Measurements from ENCODE around the gene NPSR1. TPM values are rescaled to one million over a fixed set of nuclear protein-coding genes. Genes with fewer than 3 reads are reported as not detected.

NPSR1 gene
- total and polyA plus RNA-seq, 4 donors = not detected

GRCh38 chr7:34806831-34807230 is 148.8 kb downstream of the NPSR1 start:
- H3K4me3 ChIP-seq (ENCODE audit: low read depth in 1 of 3, low read length in 3 of 3) = no peak overlapping the region
- H3K27ac ChIP-seq (ENCODE audit: low read depth in 1 of 2, low read length in 2 of 2) = no peak overlapping the region
- H3K9ac ChIP-seq (ENCODE audit: low read depth in 1 of 2, low read length in 2 of 2) = no peak overlapping the region
- H3K9me3 ChIP-seq (ENCODE audit: control insufficient read depth in 4 of 4, low read length in 3 of 4) = no peaks in the 10 kb centered on the region
- WGBS = 73% methylated on average over 2 of the region's 2 CpGs
- no peak for DNase-seq (ENCODE audit: low spot score)
- no peaks in the 10 kb centered on the region for H3K4me1 ChIP-seq (ENCODE audit: control insufficient read depth in 4 of 4, insufficient read depth in 4 of 4, low read length in 3 of 4)
- no peak for TF ChIP-seq YY1 (IDR thresholded peaks at IDR 0.05)
- TF ChIP-seq TAF1 (conservative IDR thresholded peaks at IDR 0.05) = no peak
- TF ChIP-seq ATF3 (IDR thresholded peaks at IDR 0.05) = no peak
- TF ChIP-seq RAD21 (IDR thresholded peaks at IDR 0.05) = no peak
- no peak for TF ChIP-seq GABPA (IDR thresholded peaks at IDR 0.05 in 1 of 2, conservative IDR thresholded peaks at IDR 0.05 in 1 of 2)
- TF ChIP-seq, protein P1, sequence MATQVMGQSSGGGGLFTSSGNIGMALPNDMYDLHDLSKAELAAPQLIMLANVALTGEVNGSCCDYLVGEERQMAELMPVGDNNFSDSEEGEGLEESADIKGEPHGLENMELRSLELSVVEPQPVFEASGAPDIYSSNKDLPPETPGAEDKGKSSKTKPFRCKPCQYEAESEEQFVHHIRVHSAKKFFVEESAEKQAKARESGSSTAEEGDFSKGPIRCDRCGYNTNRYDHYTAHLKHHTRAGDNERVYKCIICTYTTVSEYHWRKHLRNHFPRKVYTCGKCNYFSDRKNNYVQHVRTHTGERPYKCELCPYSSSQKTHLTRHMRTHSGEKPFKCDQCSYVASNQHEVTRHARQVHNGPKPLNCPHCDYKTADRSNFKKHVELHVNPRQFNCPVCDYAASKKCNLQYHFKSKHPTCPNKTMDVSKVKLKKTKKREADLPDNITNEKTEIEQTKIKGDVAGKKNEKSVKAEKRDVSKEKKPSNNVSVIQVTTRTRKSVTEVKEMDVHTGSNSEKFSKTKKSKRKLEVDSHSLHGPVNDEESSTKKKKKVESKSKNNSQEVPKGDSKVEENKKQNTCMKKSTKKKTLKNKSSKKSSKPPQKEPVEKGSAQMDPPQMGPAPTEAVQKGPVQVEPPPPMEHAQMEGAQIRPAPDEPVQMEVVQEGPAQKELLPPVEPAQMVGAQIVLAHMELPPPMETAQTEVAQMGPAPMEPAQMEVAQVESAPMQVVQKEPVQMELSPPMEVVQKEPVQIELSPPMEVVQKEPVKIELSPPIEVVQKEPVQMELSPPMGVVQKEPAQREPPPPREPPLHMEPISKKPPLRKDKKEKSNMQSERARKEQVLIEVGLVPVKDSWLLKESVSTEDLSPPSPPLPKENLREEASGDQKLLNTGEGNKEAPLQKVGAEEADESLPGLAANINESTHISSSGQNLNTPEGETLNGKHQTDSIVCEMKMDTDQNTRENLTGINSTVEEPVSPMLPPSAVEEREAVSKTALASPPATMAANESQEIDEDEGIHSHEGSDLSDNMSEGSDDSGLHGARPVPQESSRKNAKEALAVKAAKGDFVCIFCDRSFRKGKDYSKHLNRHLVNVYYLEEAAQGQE (IDR thresholded peaks at IDR 0.05) = no peak
- TF ChIP-seq MAX (IDR thresholded peaks at IDR 0.05) = no peak
- TF ChIP-seq FOXA2 (IDR thresholded peaks at IDR 0.05) = no peak
- TF ChIP-seq, protein P2, sequence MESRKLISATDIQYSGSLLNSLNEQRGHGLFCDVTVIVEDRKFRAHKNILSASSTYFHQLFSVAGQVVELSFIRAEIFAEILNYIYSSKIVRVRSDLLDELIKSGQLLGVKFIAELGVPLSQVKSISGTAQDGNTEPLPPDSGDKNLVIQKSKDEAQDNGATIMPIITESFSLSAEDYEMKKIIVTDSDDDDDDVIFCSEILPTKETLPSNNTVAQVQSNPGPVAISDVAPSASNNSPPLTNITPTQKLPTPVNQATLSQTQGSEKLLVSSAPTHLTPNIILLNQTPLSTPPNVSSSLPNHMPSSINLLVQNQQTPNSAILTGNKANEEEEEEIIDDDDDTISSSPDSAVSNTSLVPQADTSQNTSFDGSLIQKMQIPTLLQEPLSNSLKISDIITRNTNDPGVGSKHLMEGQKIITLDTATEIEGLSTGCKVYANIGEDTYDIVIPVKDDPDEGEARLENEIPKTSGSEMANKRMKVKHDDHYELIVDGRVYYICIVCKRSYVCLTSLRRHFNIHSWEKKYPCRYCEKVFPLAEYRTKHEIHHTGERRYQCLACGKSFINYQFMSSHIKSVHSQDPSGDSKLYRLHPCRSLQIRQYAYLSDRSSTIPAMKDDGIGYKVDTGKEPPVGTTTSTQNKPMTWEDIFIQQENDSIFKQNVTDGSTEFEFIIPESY (IDR thresholded peaks at IDR 0.05) = no peak
- no peak for TF ChIP-seq NR2F2 (IDR thresholded peaks at IDR 0.05)
- no peak for TF ChIP-seq HNF4G (IDR thresholded peaks at IDR 0.05)
- TF ChIP-seq EGR1 (IDR thresholded peaks at IDR 0.05; ENCODE audit: low read depth in 2 of 2) = no peak
- TF ChIP-seq JUND (IDR thresholded peaks at IDR 0.05) = no peak
- no peaks in the 10 kb centered on the region for H3K27me3 ChIP-seq (ENCODE audit: control insufficient read depth in 4 of 4, insufficient read depth in 4 of 4, low read length in 3 of 4)
- no peaks in the 10 kb centered on the region for H3K36me3 ChIP-seq (ENCODE audit: control insufficient read depth in 4 of 4, insufficient read depth in 3 of 4, low read depth in 1 of 4, low read length in 3 of 4)

GRCh38 chr7:34807548-34808340 is 149.7 kb downstream of the NPSR1 start:
- Histone ChIP-seq H3K9ac (ENCODE audit: low read depth in 1 of 2, low read length in 2 of 2) (no peak overlapping the region), H3K27me3 (ENCODE audit: control insufficient read depth in 4 of 4, insufficient read depth in 4 of 4, low read length in 3 of 4) (no peaks in the 10 kb centered on the region), H3K4me1 (ENCODE audit: control insufficient read depth in 4 of 4, insufficient read depth in 4 of 4, low read length in 3 of 4) (no peaks in the 10 kb centered on the region), H3K36me3 (ENCODE audit: control insufficient read depth in 4 of 4, insufficient read depth in 3 of 4, low read depth in 1 of 4, low read length in 3 of 4) (no peaks in the 10 kb centered on the region), H3K9me3 (ENCODE audit: control insufficient read depth in 4 of 4, low read length in 3 of 4) (no peaks in the 10 kb centered on the region), H3K27ac (ENCODE audit: low read depth in 1 of 2, low read length in 2 of 2) (no peak overlapping the region), H3K4me3 (ENCODE audit: low read depth in 1 of 3, low read length in 3 of 3) (no peak overlapping the region)
- no peak for DNase-seq (ENCODE audit: low spot score)
- WGBS = 79% methylated on average over 7 of the region's 7 CpGs
- no peak for TF ChIP-seq HNF4G (IDR thresholded peaks at IDR 0.05)
- TF ChIP-seq, protein P2 (IDR thresholded peaks at IDR 0.05) = no peak
- no peak for TF ChIP-seq JUND (IDR thresholded peaks at IDR 0.05)
- TF ChIP-seq ATF3 (IDR thresholded peaks at IDR 0.05) = no peak
- TF ChIP-seq FOXA1 (IDR thresholded peaks at IDR 0.05) = no peak
- TF ChIP-seq RXRA (IDR thresholded peaks at IDR 0.05) = no peak
- TF ChIP-seq NR2F2 (IDR thresholded peaks at IDR 0.05) = no peak
- TF ChIP-seq HNF4A (conservative IDR thresholded peaks at IDR 0.05) = no peak
- TF ChIP-seq GABPA (IDR thresholded peaks at IDR 0.05 in 1 of 2, conservative IDR thresholded peaks at IDR 0.05 in 1 of 2) = no peak
- TF ChIP-seq EGR1 (IDR thresholded peaks at IDR 0.05; ENCODE audit: low read depth in 2 of 2) = no peak
- no peak for TF ChIP-seq YY1 (IDR thresholded peaks at IDR 0.05)
- TF ChIP-seq, protein P1 (IDR thresholded peaks at IDR 0.05) = no peak
- no peak for TF ChIP-seq MAX (IDR thresholded peaks at IDR 0.05)
- TF ChIP-seq FOXA2 (IDR thresholded peaks at IDR 0.05) = no peak
